Activated CD8-positive, alpha-beta memory T cell treated with anti-CD3 and anti-CD28 coated beads, Interleukin-2, amount 50 U/mL, for 4 hours (primary cell): ENCODE measurements around the gene RPAIN.
"Not testable (repeated sequence)": the region's sequence is repeated elsewhere in the genome, so short reads cannot be mapped to it uniquely, and the experiment has no call there.

Experiments
- DNase-seq: peaks from one replicate; pipeline ENCODE4 v3.0.0-alpha.2; 2020

Gene RPAIN

GRCh38 chr17:5430413-5430999, 10.5 kb downstream of the RPAIN start:
- no peak for DNase-seq

GRCh38 chr17:5431234-5431633, 11.3 kb downstream of the RPAIN start:
- DNase-seq = not testable (repeated sequence)

GRCh38 chr17:5431949-5432556, 12.1 kb downstream of the RPAIN start:
- DNase-seq = no peak

- DNase-seq = no peak
These were observed 15.0 kb downstream of the RPAIN start for GRCh38 chr17:5434984-5435383.

GRCh38 chr17:5435781-5436315, 15.9 kb downstream of the RPAIN start:
- not testable (repeated sequence) for DNase-seq

GRCh38 chr17:5437721-5438317, 17.8 kb downstream of the RPAIN start:
- DNase-seq = no peak

- peak; percentile 93 for DNase-seq
These were observed 18.9 kb downstream of the RPAIN start, which contains the start of gene C1QBP for GRCh38 chr17:5438716-5439445. C1QBP (minus strand) TSS chr17:5439155; CDS start chr17:5439073, 82 bp downstream.

GRCh38 chr17:5439446-5439764, 19.4 kb downstream of the RPAIN start:
- no peak for DNase-seq

GRCh38 chr17:5443728-5444127, 23.7 kb downstream of the RPAIN start:
- no peak for DNase-seq

GRCh38 chr17:5444209-5444608, 24.2 kb downstream of the RPAIN start:
- no peak for DNase-seq

- DNase-seq = no peak
These were observed 26.8 kb downstream of the RPAIN start for GRCh38 chr17:5446786-5447185.

GRCh38 chr17:5464717-5465507, 44.9 kb downstream of the RPAIN start:
- no peak for DNase-seq

- DNase-seq = no peak
These were observed 46.3 kb downstream of the RPAIN start for GRCh38 chr17:5466295-5466694.

GRCh38 chr17:5467416-5467815, 47.4 kb downstream of the RPAIN start:
- no peak for DNase-seq

GRCh38 chr17:5468075-5468473, 48.1 kb downstream of the RPAIN start:
- DNase-seq = peak; percentile 39

GRCh38 chr17:5472511-5472910, 52.5 kb downstream of the RPAIN start:
- DNase-seq = no peak

GRCh38 chr17:5473906-5474305, 53.9 kb downstream of the RPAIN start:
- DNase-seq = no peak

- no peak for DNase-seq
These were observed 59.0 kb downstream of the RPAIN start for GRCh38 chr17:5478992-5479391.

GRCh38 chr17:5480962-5481361, 61.0 kb downstream of the RPAIN start:
- no peak for DNase-seq

- DNase-seq = no peak
These were observed 61.5 kb downstream of the RPAIN start for GRCh38 chr17:5481451-5481850.
